ENCODE data around the gene CSAG2. TPM values are rescaled to one million over a fixed set of nuclear protein-coding genes. Genes with fewer than 3 reads are reported as not detected.
"Not testable (repeated sequence)": the region's sequence is repeated elsewhere in the genome, so short reads cannot be mapped to it uniquely, and the experiment has no call there.

CSAG2 gene, protein sequence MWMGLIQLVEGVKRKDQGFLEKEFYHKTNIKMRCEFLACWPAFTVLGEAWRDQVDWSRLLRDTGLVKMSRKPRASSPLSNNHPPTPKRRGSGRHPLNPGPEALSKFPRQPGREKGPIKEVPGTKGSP
- total RNA-seq (2014; rRNA removed; shearing (Covaris generic)), result 1.1 and 3.4 TPM in 2 replicates

GRCh38 chrX:152709173-152709572 is at the start of gene CSAG2:
TSS of gene CSAG2 (minus strand) at chrX:152709273. CDS start at chrX:152709112, 161 bp downstream.
- DNase-seq (ENCODE audit: low read depth), result not testable (repeated sequence)

DNA sequence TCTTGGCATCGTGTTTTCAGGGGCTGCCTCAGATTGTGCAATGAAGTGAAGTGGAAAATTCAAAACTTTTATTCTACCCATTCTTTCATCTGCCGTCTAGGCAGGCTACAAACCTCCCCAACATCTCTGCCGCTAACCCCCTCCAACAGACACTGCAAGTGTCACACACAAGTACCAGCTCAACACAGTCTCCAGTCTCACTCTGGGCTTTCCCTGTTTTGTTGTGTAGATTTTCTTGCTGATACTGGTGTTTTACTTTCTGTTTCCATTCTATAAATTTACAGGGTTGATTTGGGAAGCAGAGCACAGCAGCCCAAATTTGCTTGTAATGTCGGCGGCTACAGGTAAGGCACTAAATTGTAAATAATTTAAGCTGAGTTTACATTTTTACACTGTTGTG is 45.8 kb upstream of the CSAG2 start:
- not testable (repeated sequence) for DNase-seq (ENCODE audit: low read depth)

- DNase-seq (ENCODE audit: low read depth), result not testable (repeated sequence)
These were observed 44.9 kb upstream of the CSAG2 start, which contains the start of gene MAGEA2 for GRCh38 chrX:152753686-152754650. TSS of gene MAGEA2 (minus strand) at chrX:152753842. CDS start at chrX:152751363, 2,479 bp downstream.

DNA sequence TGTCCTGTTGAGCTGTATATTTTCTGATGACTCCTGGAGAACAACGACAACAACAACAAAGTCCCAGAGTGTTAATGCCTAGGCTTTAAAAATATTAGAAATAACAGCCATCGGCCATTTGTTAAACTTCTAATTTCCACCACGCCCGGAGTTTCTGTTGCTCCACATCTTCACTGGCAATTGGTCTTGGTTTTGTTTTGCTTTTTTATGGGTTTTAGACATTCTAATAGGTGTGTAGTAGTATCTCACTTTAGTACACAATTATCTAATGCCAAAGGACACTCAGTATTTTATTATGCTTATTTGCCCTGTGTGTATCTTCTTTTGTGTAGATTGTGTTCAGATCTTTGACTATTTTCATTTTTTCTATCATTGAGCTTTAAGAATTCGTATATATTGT is 29.5 kb upstream of the CSAG2 start:
- DNase-seq (ENCODE audit: low read depth), result no peak

DNA sequence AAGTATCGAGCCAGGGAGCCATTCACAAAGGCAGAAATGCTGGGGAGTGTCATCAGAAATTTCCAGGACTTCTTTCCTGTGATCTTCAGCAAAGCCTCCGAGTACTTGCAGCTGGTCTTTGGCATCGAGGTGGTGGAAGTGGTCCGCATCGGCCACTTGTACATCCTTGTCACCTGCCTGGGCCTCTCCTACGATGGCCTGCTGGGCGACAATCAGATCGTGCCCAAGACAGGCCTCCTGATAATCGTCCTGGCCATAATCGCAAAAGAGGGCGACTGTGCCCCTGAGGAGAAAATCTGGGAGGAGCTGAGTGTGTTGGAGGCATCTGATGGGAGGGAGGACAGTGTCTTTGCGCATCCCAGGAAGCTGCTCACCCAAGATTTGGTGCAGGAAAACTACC is 27.5 kb upstream of the CSAG2 start:
- not testable (repeated sequence) for DNase-seq (ENCODE audit: low read depth)

GRCh38 chrX:152735860-152736511 is 26.9 kb upstream of the CSAG2 start:
- DNase-seq (ENCODE audit: low read depth), result no peak

DNA sequence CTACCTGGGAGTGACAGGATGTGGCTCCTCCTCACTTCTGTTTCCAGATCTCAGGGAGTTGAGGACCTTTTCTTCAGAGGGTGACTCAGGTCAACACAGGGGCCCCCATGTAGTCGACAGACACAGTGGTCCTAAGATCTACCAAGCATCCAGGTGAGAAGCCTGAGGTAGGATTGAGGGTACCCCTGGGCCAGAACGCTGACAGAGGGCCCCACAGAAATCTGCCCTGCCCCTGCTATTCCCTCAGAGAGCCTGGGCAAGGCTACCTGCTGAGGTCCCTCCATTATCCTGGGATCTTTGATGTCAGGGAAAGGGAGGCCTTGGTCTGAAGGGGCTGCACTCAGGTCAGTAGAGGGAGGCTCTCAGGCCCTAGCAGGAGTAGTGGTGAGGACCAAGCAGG is 26.0 kb upstream of the CSAG2 start:
- DNase-seq (ENCODE audit: low read depth), result no peak

DNA sequence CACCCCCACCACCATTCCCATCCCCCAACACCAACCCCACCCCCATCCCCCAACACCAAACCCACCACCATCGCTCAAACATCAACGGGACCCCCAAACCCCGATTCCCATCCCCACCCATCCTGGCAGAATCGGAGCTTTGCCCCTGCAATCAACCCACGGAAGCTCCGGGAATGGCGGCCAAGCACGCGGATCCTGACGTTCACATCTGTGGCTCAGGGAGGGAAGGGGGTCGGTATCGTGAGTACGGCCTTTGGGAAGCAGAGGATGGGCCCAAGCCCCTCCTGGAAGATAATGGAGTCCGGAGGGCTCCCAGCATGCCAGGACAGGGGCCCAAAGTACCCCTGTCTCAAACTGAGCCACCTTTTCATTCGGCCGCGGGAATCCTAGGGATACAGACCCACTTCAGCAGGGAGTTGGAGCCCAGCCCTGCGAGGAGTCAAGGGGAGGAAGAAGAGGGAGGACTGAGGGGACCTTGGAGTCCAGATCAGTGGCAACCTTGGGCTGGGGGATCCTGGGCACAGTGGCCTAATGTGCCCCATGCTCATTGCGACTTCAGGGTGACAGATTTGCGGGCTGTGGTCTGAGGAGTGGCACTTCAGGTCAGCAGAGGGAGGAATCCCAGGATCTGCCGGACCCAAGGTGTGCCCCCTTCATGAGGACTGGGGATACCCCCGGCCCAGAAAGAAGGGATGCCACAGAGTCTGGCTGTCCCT is 25.2 kb upstream of the CSAG2 start:
- not testable (repeated sequence) for DNase-seq (ENCODE audit: low read depth)

- peak; percentile 85 for DNase-seq (ENCODE audit: low read depth)
These were observed 24.3 kb upstream of the CSAG2 start, which contains the start of the genes CSAG1 and MAGEA12 for GRCh38 chrX:152733261-152733975. TSS of gene CSAG1 (minus strand) at chrX:152733721. CDS start at chrX:152732460, 1,261 bp downstream. TSS of gene MAGEA12 (plus strand) at chrX:152733757. CDS start at chrX:152736162, 2,405 bp downstream.

- DNase-seq (ENCODE audit: low read depth), result no peak
These were observed 16.3 kb upstream of the CSAG2 start for GRCh38 chrX:152725409-152725808.

DNA sequence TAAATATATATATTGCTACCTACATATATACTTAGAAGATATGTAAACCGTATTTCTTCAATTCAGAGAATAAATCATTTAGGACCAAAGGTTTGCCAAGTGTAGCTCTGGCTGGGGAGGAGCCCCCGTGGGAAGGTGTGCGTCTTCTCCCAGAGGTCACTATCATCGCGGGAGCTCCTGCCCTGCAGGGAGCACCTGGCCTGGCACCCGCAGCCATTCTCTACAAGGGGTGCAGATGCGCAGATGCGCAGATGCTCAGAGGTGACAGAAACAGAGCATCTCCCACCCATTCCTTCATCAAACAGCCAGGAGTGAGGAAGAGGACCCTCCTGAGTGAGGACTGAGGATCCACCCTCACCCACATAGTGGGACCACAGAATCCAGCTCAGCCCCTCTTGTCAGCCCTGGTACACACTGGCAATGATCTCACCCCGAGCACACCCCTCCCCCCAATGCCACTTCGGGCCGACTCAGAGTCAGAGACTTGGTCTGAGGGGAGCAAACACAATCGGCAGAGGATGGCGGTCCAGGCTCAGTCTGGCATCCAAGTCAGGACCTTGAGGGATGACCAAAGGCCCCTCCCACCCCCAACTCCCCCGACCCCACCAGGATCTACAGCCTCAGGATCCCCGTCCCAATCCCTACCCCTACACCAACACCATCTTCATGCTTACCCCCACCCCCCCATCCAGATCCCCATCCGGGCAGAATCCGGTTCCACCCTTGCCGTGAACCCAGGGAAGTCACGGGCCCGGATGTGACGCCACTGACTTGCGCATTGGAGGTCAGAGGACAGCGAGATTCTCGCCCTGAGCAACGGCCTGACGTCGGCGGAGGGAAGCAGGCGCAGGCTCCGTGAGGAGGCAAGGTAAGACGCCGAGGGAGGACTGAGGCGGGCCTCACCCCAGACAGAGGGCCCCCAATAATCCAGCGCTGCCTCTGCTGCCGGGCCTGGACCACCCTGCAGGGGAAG is 5.0 kb upstream of the CSAG2 start, which contains the start of gene MAGEA2B:
Gene MAGEA2B, plus strand, starts transcription at position 814 of the 973 bp plus-strand sequence. CDS start 2,479 bp downstream, outside the sequence.
- DNase-seq (ENCODE audit: low read depth), result not testable (repeated sequence)

- DNase-seq (ENCODE audit: low read depth), result not testable (repeated sequence)
These were observed 4.1 kb upstream of the CSAG2 start for GRCh38 chrX:152713195-152713594.

- DNase-seq (ENCODE audit: low read depth), result not testable (repeated sequence)
These were observed 2.6 kb downstream of the CSAG2 start for GRCh38 chrX:152706500-152706899.

- not testable (repeated sequence) for DNase-seq (ENCODE audit: low read depth)
These were observed 8.7 kb downstream of the CSAG2 start for GRCh38 chrX:152700390-152700789.

DNA sequence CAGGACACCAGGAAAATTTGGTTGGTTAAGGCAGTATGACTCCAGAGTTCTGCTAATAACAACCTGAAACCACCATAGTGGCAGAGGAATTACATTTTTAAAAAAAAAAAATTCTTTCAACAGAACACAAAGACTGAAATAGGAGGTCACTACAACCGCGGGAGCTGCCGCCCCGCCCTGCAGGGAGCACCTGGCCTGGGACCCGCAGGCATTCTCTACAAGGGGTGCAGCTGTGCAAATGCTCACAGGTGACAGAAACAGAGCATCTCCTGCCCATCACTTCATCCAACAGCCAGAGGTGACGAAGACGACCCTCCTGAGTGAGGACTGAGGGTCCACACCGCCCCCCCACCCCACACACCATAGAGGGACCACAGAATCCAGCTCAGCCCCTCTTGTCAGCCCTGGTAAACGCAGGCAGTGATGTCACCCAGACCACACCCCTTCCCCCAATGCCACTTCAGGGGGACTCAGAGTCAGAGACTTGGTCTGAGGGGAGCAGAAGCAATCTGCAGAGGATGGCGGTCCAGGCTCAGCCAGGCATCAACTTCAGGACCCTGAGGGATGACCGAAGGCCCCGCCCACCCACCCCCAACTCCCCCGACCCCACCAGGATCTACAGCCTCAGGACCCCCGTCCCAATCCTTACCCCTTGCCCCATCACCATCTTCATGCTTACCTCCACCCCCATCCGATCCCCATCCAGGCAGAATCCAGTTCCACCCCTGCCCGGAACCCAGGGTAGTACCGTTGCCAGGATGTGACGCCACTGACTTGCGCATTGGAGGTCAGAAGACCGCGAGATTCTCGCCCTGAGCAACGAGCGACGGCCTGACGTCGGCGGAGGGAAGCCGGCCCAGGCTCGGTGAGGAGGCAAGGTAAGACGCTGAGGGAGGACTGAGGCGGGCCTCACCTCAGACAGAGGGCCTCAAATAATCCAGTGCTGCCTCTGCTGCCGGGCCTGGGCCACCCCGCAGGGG is 10.8 kb downstream of the CSAG2 start, which contains the start of gene MAGEA3:
Gene MAGEA3, plus strand, starts transcription at position 843 of the 980 bp plus-strand sequence. CDS start 2,039 bp downstream, outside the sequence.
- not testable (repeated sequence) for DNase-seq (ENCODE audit: low read depth)

- DNase-seq (ENCODE audit: low read depth), result not testable (repeated sequence)
These were observed 28.1 kb downstream of the CSAG2 start for GRCh38 chrX:152681012-152681411.

- not testable (repeated sequence) for DNase-seq (ENCODE audit: low read depth)
These were observed 34.4 kb downstream of the CSAG2 start for GRCh38 chrX:152674652-152675051.

GRCh38 chrX:152674135-152674534 is 34.9 kb downstream of the CSAG2 start:
- DNase-seq (ENCODE audit: low read depth), result no peak
